ENCODE data around the gene ARHGEF1.

The ARHGEF1 gene

DNA sequence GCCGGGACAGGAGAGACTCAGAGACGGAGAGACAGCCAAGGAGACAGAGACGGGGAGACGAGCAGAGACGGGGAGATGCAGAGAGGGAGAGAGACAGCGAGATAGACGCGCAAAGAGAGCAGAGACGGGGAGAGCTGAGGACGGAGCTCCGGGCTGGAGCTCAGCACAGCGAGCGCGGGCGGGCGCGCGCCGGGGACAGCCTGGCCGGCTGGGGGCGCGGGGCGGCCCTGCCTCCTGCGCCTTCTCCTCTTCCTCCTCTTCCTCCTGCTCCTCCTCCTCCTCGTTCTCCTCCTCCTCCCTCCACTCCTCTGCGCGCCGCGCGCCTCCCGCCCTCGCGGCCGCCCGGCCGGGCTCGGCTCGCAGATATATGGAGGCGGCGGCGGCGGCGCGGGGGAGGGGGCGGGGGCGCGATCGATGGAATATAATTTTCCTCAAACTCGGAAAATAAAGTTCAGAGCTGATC is 45.3 kb downstream of the ARHGEF1 start, which contains the start of gene ERFL:
Gene ERFL, minus strand, starts transcription at position 229 of the 463 bp plus-strand sequence. CDS start 15,530 bp downstream, outside the sequence.
- Histone ChIP-seq H3K4me1 (ENCODE audit: insufficient read depth, low read length, poor library complexity, severe bottlenecking) (peaks cover 12% of the 10 kb centered on the region), H3K9ac (ENCODE audit: low read depth, low read length, poor library complexity, severe bottlenecking) (peak within 1 kb of the TSS; percentile 88), H3K9me2 (replicated peaks; ENCODE audit: low read depth, low read length) (no peaks in the 10 kb centered on the region), H3K36me3 (ENCODE audit: insufficient read depth, low read length) (no peaks in the 10 kb centered on the region), H3K27me3 (ENCODE audit: insufficient read depth, low read length, poor library complexity, severe bottlenecking) (no peaks in the 10 kb centered on the region), H3K4me2 (ENCODE audit: low read depth, low read length, poor library complexity, severe bottlenecking) (peak within 1 kb of the TSS; percentile 97), H3K9me3 (ENCODE audit: insufficient read depth, low read depth, low read length) (no peaks in the 10 kb centered on the region), H3K4me3 (ENCODE audit: low read length, poor library complexity, severe bottlenecking) (peak within 1 kb of the TSS; percentile 98), H2AFZ (ENCODE audit: low read length) (peak within 1 kb of the TSS; percentile 94), H3F3A (ENCODE audit: low read depth) (no peaks in the 10 kb centered on the region), H4K20me1 (ENCODE audit: insufficient read depth, low read length, poor library complexity, severe bottlenecking) (no peaks in the 10 kb centered on the region), H3K79me2 (ENCODE audit: insufficient read depth, low read length) (peaks cover 10% of the 10 kb centered on the region; the same call in 1 of the 2 replicates)
- TF ChIP-seq EZH2phosphoT487 (IDR thresholded peaks at IDR 0.05; ENCODE audit: borderline replicate concordance), result no peak
- TF ChIP-seq, protein P1, sequence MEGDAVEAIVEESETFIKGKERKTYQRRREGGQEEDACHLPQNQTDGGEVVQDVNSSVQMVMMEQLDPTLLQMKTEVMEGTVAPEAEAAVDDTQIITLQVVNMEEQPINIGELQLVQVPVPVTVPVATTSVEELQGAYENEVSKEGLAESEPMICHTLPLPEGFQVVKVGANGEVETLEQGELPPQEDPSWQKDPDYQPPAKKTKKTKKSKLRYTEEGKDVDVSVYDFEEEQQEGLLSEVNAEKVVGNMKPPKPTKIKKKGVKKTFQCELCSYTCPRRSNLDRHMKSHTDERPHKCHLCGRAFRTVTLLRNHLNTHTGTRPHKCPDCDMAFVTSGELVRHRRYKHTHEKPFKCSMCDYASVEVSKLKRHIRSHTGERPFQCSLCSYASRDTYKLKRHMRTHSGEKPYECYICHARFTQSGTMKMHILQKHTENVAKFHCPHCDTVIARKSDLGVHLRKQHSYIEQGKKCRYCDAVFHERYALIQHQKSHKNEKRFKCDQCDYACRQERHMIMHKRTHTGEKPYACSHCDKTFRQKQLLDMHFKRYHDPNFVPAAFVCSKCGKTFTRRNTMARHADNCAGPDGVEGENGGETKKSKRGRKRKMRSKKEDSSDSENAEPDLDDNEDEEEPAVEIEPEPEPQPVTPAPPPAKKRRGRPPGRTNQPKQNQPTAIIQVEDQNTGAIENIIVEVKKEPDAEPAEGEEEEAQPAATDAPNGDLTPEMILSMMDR (conservative IDR thresholded peaks at IDR 0.05; ENCODE audit: low read length), result no peak; the same call in 1 of the 2 replicates

DNA sequence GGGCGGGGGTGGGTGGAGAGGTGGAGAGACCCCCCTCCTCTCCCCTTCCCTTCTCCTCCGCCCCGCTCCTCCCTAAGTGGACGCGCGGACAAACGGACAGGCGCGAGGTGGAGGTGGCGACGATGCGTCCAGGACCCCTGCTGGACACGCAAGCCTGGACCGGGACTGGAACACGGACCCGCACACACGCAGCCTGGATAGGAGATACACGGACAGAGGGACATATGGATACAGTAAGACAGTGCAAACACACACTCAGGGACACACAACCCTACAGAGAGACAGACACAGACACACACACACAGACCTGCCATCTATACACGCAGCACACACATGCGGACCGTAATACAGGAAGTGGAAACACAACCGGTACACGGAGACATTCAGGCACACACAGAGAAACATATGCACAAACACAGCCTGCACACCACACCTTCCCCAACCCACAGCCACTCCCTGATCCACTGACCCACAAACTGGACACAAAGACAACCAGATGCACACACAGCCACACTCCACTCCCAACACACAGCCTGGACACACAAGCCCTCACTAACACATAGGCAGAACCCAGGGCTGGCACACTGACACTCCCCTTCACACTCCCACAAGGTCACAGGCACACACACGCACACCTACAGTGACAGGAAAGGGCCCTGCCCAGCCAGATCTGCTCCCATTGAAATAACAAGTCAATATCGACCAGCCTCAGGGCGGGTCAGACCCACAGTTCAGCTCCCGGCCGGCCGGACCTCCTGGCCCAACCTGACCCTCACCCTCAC is 46.0 kb downstream of the ARHGEF1 start:
- H2AFZ ChIP-seq (ENCODE audit: low read length), result peak overlapping the region; percentile 94
- peak overlapping the region; percentile 88 for H3K9ac ChIP-seq (ENCODE audit: low read depth, low read length, poor library complexity, severe bottlenecking)
- H3F3A ChIP-seq (ENCODE audit: low read depth), result no peaks in the 10 kb centered on the region
- H4K20me1 ChIP-seq (ENCODE audit: insufficient read depth, low read length, poor library complexity, severe bottlenecking), result no peaks in the 10 kb centered on the region
- H3K27me3 ChIP-seq (ENCODE audit: insufficient read depth, low read length, poor library complexity, severe bottlenecking), result no peaks in the 10 kb centered on the region
- no peak for TF ChIP-seq EZH2phosphoT487 (IDR thresholded peaks at IDR 0.05; ENCODE audit: borderline replicate concordance)
- TF ChIP-seq, protein P1 (conservative IDR thresholded peaks at IDR 0.05; ENCODE audit: low read length), result no peak
- no peaks in the 10 kb centered on the region for H3K9me2 ChIP-seq (replicated peaks; ENCODE audit: low read depth, low read length)
- H3K4me3 ChIP-seq (ENCODE audit: low read length, poor library complexity, severe bottlenecking), result peak overlapping the region; percentile 98
- peaks cover 17% of the 10 kb centered on the region for H3K4me1 ChIP-seq (ENCODE audit: insufficient read depth, low read length, poor library complexity, severe bottlenecking)
- peaks cover 10% of the 10 kb centered on the region; the same call in 1 of the 2 replicates for H3K79me2 ChIP-seq (ENCODE audit: insufficient read depth, low read length)
- peak overlapping the region; percentile 97 for H3K4me2 ChIP-seq (ENCODE audit: low read depth, low read length, poor library complexity, severe bottlenecking)
- H3K9me3 ChIP-seq (ENCODE audit: insufficient read depth, low read depth, low read length), result no peaks in the 10 kb centered on the region
- no peaks in the 10 kb centered on the region for H3K36me3 ChIP-seq (ENCODE audit: insufficient read depth, low read length)

DNA sequence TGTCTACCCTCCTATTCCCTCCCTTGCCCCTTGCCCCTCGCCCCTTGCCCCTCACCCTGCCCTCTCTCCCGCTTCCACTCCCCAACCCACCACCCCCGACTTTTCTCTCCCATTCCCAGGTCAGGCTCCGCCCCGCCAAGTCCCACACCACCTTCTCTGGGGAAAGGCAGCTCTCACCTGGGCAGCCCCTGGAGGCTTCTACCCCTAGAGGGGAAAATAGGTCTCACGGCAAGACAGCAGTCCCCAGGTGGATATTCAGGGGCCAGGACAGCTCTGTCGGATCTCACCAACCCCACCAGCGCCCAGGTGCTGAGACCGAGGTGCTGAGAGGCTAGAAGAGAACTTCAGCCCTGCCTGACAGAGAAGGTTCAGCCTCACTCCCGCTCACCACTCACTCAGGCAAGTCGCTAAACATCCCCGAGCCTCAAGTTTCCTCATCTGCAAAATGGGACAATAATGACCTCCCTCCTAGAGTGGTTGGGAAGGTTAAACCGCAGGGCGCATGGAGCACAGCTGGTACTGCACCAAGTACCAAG is 46.6 kb downstream of the ARHGEF1 start:
- no peaks in the 10 kb centered on the region for H3K9me2 ChIP-seq (replicated peaks; ENCODE audit: low read depth, low read length)
- H3K4me1 ChIP-seq (ENCODE audit: insufficient read depth, low read length, poor library complexity, severe bottlenecking), result peaks cover 24% of the 10 kb centered on the region
- H3K27me3 ChIP-seq (ENCODE audit: insufficient read depth, low read length, poor library complexity, severe bottlenecking), result no peaks in the 10 kb centered on the region
- H3K4me2 ChIP-seq (ENCODE audit: low read depth, low read length, poor library complexity, severe bottlenecking), result peak overlapping the region; percentile 97
- H2AFZ ChIP-seq (ENCODE audit: low read length), result no peak overlapping the region
- H3K4me3 ChIP-seq (ENCODE audit: low read length, poor library complexity, severe bottlenecking), result peak overlapping the region; percentile 98
- no peaks in the 10 kb centered on the region for H4K20me1 ChIP-seq (ENCODE audit: insufficient read depth, low read length, poor library complexity, severe bottlenecking)
- no peaks in the 10 kb centered on the region for H3F3A ChIP-seq (ENCODE audit: low read depth)
- peak overlapping the region; percentile 88 for H3K9ac ChIP-seq (ENCODE audit: low read depth, low read length, poor library complexity, severe bottlenecking)
- H3K79me2 ChIP-seq (ENCODE audit: insufficient read depth, low read length), result peaks cover 10% of the 10 kb centered on the region; the same call in 1 of the 2 replicates
- H3K9me3 ChIP-seq (ENCODE audit: insufficient read depth, low read depth, low read length), result no peaks in the 10 kb centered on the region
- no peaks in the 10 kb centered on the region for H3K36me3 ChIP-seq (ENCODE audit: insufficient read depth, low read length)
- TF ChIP-seq EZH2phosphoT487 (IDR thresholded peaks at IDR 0.05; ENCODE audit: borderline replicate concordance), result no peak
- TF ChIP-seq, protein P1 (conservative IDR thresholded peaks at IDR 0.05; ENCODE audit: low read length), result no peak
